GM23338 (cell line): ENCODE measurements around the gene CCDC127. TPM values are rescaled to one million over a fixed set of nuclear protein-coding genes. Genes with fewer than 3 reads are reported as not detected.

Experiments
- ATAC-seq: fragments of 200-7000 bp; cut with Tn5 transposase; 3 replicates; pipeline ENCODE4 v1.9.1; 2020
- DNase-seq: peaks from one replicate; pipeline ENCODE4 v3.0.0-alpha.2; 2015; ENCODE audit warnings: low spot score
- H2AFZ ChIP-seq: fragments of 200-600 bp; sonication (generic); 2 replicates; pipeline ENCODE4 v1.8.0; 2016; ENCODE audit warnings: antibody characterized with exemption, mild to moderate bottlenecking, moderate library complexity
- H3F3A ChIP-seq: fragments of 200-600 bp; sonication (generic); replicated peaks from 2 replicates; pipeline ENCODE4 v1.8.0; 2017; ENCODE audit warnings: antibody characterized with exemption, mixed run types, low read depth
- H3K27ac ChIP-seq: fragments of 200-600 bp; sonication (generic); 2 replicates; pipeline ENCODE4 v1.6.1; 2016; ENCODE audit warnings: low read depth
- H3K27me3 ChIP-seq: fragments of 200-600 bp; sonication (generic); 2 replicates; pipeline ENCODE4 v1.8.0; 2016; ENCODE audit warnings: mild to moderate bottlenecking, mixed run types, moderate library complexity; ENCODE audit not compliant: insufficient read depth
- H3K36me3 ChIP-seq: fragments of 200-600 bp; sonication (generic); 2 replicates; pipeline ENCODE4 v1.8.0; 2016; ENCODE audit warnings: mild to moderate bottlenecking; ENCODE audit not compliant: insufficient read depth
- H3K4me1 ChIP-seq: fragments of 200-600 bp; sonication (generic); 2 replicates; pipeline ENCODE4 v1.8.0; 2016; ENCODE audit warnings: mild to moderate bottlenecking, moderate library complexity; ENCODE audit not compliant: insufficient read depth
- H3K4me2 ChIP-seq: fragments of 200-600 bp; sonication (generic); 2 replicates; pipeline ENCODE4 v1.7.1; 2017; ENCODE audit warnings: mixed run types
- H3K4me3 ChIP-seq: fragments of 200-600 bp; sonication (generic); 2 replicates; pipeline ENCODE4 v1.6.1; 2016; ENCODE audit warnings: mixed run types
- H3K79me2 ChIP-seq: fragments of 200-600 bp; sonication (generic); replicated peaks from 2 replicates; pipeline ENCODE4 v1.8.0; 2017; ENCODE audit warnings: mild to moderate bottlenecking; ENCODE audit not compliant: insufficient read depth
- H3K9me2 ChIP-seq: fragments of 200-600 bp; sonication (generic); 2 replicates; pipeline ENCODE4 v1.8.0; 2017; ENCODE audit not compliant: insufficient read depth
- H4K20me1 ChIP-seq: fragments of 200-600 bp; sonication (generic); replicated peaks from 2 replicates; pipeline ENCODE4 v1.8.0; 2017; ENCODE audit warnings: mild to moderate bottlenecking; ENCODE audit not compliant: insufficient read depth
- H3K27ac Mint-ChIP-seq: 2 replicates; pipeline ENCODE4 v1.8.0; 2020; ENCODE audit warnings: inconsistent platforms, mild to moderate bottlenecking, moderate library complexity, mixed read lengths
- H3K27me3 Mint-ChIP-seq: 3 replicates; pipeline ENCODE4 v1.8.0; 2022; ENCODE audit warnings: low read depth, mild to moderate bottlenecking, moderate library complexity, mixed read lengths, inconsistent platforms; ENCODE audit not compliant: insufficient read depth, poor library complexity
- H3K36me3 Mint-ChIP-seq: 3 replicates; pipeline ENCODE4 v1.8.0; 2021; ENCODE audit warnings: low read depth, mild to moderate bottlenecking, inconsistent platforms, moderate library complexity, mixed read lengths
- H3K4me1 Mint-ChIP-seq: 3 replicates; pipeline ENCODE4 v1.8.0; 2020; ENCODE audit warnings: mild to moderate bottlenecking, inconsistent platforms, mixed read lengths
- H3K4me3 Mint-ChIP-seq: 3 replicates; pipeline ENCODE4 v1.8.0; 2021; ENCODE audit warnings: moderate library complexity, mild to moderate bottlenecking, inconsistent platforms, mixed read lengths
- H3K9me3 Mint-ChIP-seq: 3 replicates; pipeline ENCODE4 v1.8.0; 2020; ENCODE audit warnings: moderate library complexity, mild to moderate bottlenecking, inconsistent platforms, mixed read lengths
- CREB1 ChIP-seq: fragments of 250-450 bp; sonication (Bioruptor Pico); IDR thresholded peaks from 2 replicates; pipeline ENCODE4 v1.5.0; 2020; ENCODE audit warnings: low read depth, mild to moderate bottlenecking, moderate library complexity
- CTCF ChIP-seq, 2 experiments: fragments of 200-600 bp in 1 of 2; sonication (generic) in 1 of 2; conservative IDR thresholded peaks; 2 replicates each; pipeline versions ENCODE4 v1.5.1 to v1.6.1; 2016 to 2017; ENCODE audit warnings: antibody characterized with exemption in 2 of 2, low read depth in 2 of 2, mild to moderate bottlenecking in 2 of 2, moderate library complexity in 1 of 2
- ETS1 ChIP-seq: IDR thresholded peaks from 2 replicates; pipeline ENCODE4 v1.6.1; 2016; ENCODE audit warnings: antibody characterized with exemption
- EZH2 ChIP-seq: fragments of 200-600 bp; sonication (generic); IDR thresholded peaks from one replicate; pipeline ENCODE4 v1.8.0; 2017; ENCODE audit warnings: antibody characterized with exemption, mild to moderate bottlenecking, low read depth; ENCODE audit not compliant: unreplicated experiment
- EZH2phosphoT487 ChIP-seq: fragments of 200-600 bp; sonication (generic); IDR thresholded peaks from one replicate; pipeline ENCODE4 v1.8.1; 2018; ENCODE audit warnings: antibody characterized with exemption; ENCODE audit not compliant: unreplicated experiment
- JUNB ChIP-seq: IDR thresholded peaks from one replicate; pipeline ENCODE4 v1.6.1; 2016; ENCODE audit warnings: antibody characterized with exemption; ENCODE audit not compliant: unreplicated experiment
- NANOG ChIP-seq: IDR thresholded peaks from 2 replicates; pipeline ENCODE4 v1.6.1; 2016; ENCODE audit warnings: antibody characterized with exemption, borderline replicate concordance
- POLR2AphosphoS5 ChIP-seq: IDR thresholded peaks from 2 replicates; pipeline ENCODE4 v1.6.1; 2016; ENCODE audit warnings: antibody characterized with exemption, low read depth
- REST ChIP-seq: IDR thresholded peaks from one replicate; pipeline ENCODE4 v1.6.1; 2018; ENCODE audit warnings: antibody characterized with exemption; ENCODE audit not compliant: unreplicated experiment
- STAT1 ChIP-seq: IDR thresholded peaks from one replicate; pipeline ENCODE4 v1.6.1; 2016; ENCODE audit warnings: antibody characterized with exemption; ENCODE audit not compliant: unreplicated experiment
- ZNF114 ChIP-seq: fragments of 250-450 bp; sonication (Bioruptor Pico); IDR thresholded peaks from 2 replicates; pipeline ENCODE4 v1.5.0; 2020; ENCODE audit warnings: mild to moderate bottlenecking, moderate library complexity
- ZNF331 ChIP-seq: fragments of 250-450 bp; sonication (Bioruptor Pico); IDR thresholded peaks from 2 replicates; pipeline ENCODE4 v1.5.0; 2020; ENCODE audit warnings: low read depth, mild to moderate bottlenecking, moderate library complexity
- ZNF462 ChIP-seq: fragments of 250-450 bp; sonication (Bioruptor Pico); IDR thresholded peaks from 2 replicates; pipeline ENCODE4 v1.5.0; 2020; ENCODE audit warnings: mild to moderate bottlenecking, moderate library complexity
- polyA plus RNA-seq: library from polyadenylated mRNA; unstranded; fragments of >200 nt; fragmentation: Nextera tagmentation; extraction: Ambion mirVana; gene quantifications from 2 replicates; pipeline ENCODE4 v1.2.1, GENCODE V29; 2016
- total RNA-seq: library from RNA; depleted of rRNA; stranded (reverse); fragments of >200 nt; shearing (Covaris generic); gene quantifications from 2 replicates; pipeline ENCODE4 v1.2.3, GENCODE V29; 2014

The CCDC127 gene
- total and polyA plus RNA-seq, 2 experiments from 2014 or later = 6.0 to 7.2 TPM

- Histone ChIP-seq H3K79me2 (no peaks in the 10 kb centered on the region), H3K4me1 (no peaks in the 10 kb centered on the region), H3K9me2 (no peaks in the 10 kb centered on the region), H3K27me3 (no peaks in the 10 kb centered on the region), H3K27ac (no peak overlapping the region), H3K4me2 (no peak overlapping the region), H3K4me3 (no peak overlapping the region), H4K20me1 (no peaks in the 10 kb centered on the region; the same call in 1 of the 2 replicates), H3K36me3 (no peaks in the 10 kb centered on the region), H2AFZ (no peak overlapping the region), H3F3A (peaks cover 8% of the 10 kb centered on the region; the same call in 1 of the 2 replicates)
- Mint-ChIP-seq H3K4me3 (no peak overlapping the region), H3K4me1 (peaks cover 15% of the 10 kb centered on the region), H3K27ac (no peak overlapping the region), H3K36me3 (peaks cover 63% of the 10 kb centered on the region), H3K9me3 (peaks cover 19% of the 10 kb centered on the region), H3K27me3 (peaks cover 19% of the 10 kb centered on the region)
- no peak for TF ChIP-seq STAT1
- no peak for TF ChIP-seq CTCF (conservative IDR thresholded peaks at IDR 0.05; ENCODE audit: low read depth in 2 of 2)
- TF ChIP-seq POLR2AphosphoS5 = no peak
- no peak for TF ChIP-seq CREB1 (CRISPR knock-in tag)
- TF ChIP-seq ETS1 = no peak
- TF ChIP-seq ZNF331 (CRISPR knock-in tag) = no peak
- no peak for TF ChIP-seq JUNB
- TF ChIP-seq ZNF462 (CRISPR knock-in tag) = no peak
- TF ChIP-seq REST = no peak
- no peak for TF ChIP-seq NANOG
- no peak for TF ChIP-seq EZH2phosphoT487
- no peak for TF ChIP-seq ZNF114
- no peak for TF ChIP-seq EZH2
- ATAC-seq (no peak), DNase-seq (no peak)
These were observed 55.8 kb downstream of the CCDC127 start for GRCh38 chr5:162190-162564.
